SK-N-DZ (cell line): Measurements from ENCODE around the gene REPS1.
"Not testable (repeated sequence)": the region's sequence is repeated elsewhere in the genome, so short reads cannot be mapped to it uniquely, and the experiment has no call there.

ENCODE experiments used
- DNase-seq: peaks from one replicate; pipeline ENCODE4 v3.0.0-alpha.2; 2015; ENCODE audit warnings: low spot score

REPS1 gene

DNA sequence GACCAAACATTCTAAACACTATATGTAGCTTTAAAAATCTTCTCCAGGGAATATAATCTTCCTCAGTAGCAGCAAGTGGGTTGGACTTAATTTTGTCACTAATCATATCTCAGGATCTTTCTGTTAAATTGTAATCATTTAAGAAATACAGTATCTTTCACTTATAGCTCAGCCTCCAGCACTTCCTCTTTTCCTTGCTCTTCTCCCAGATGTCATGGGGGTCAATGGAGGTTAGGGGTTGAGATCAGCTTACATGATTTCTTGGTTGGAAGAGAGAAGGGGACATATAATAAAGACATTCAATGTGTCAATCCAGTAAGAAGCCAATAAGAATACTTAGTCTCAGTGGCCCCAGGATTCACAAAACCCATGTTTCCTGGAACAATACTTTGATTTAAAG lies 15.7 kb upstream of the REPS1 start:
- DNase-seq = no peak

GRCh38 chr6:138999949-139000725 lies 12.1 kb upstream of the REPS1 start:
- peak; percentile 45 for DNase-seq

DNA sequence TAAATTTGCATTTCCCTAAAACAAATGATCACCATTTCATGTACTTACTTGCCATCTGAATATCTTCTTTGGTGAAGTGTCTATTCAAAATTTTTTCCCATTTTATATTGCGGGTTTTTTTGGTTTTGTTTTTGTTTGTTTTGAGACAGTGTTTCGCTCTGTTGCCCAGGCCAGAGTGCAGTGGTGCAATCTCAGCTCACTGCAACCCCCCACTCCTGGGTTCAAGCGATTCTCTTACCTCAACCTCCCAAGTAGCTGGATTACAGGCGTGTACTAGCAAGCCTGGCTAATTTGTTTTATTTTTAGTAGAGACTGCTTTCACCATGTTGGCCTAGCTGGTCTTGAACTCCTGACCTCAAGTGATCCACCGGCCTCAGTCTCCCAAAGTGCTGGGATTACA lies 9.1 kb upstream of the REPS1 start:
- DNase-seq = no peak

DNA sequence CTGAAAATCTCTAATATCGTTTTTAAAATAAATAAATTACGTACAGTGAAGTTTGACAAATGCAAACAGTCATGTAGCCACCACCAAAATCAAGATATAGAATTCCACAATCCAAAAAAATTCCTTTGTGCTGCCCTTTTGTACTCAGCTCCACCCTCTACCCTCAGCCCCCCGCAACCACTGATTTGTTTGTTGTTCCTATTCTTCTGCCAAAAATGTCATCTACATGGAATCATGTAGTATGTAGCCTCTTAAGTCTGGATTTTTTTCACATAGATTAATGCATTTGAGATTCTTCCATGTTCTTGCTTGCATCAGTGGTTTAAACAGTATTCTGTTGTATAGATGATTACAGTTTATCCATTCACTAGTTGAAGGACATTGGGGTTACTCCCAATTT lies 8.5 kb upstream of the REPS1 start:
- no peak for DNase-seq

DNA sequence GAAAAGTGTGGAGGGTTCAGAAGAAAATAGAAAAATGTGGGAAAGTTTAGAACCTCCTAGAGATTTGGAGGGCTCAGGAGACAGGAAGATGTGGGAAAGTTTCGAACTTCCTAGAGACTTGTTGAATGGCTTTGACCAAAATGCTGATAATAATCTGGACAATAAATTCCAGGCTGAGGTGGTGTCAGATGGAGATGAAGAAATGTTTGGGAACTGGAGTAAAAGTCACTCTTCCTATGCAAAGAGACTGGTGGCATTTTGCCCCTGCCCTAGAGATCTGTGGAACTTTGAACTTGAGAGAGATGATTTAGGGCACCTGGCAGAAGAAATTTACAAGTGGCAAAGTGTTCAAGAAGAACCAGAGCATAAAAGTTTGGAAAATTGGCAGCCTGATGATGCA lies 5.4 kb upstream of the REPS1 start:
- DNase-seq = not testable (repeated sequence)

DNA sequence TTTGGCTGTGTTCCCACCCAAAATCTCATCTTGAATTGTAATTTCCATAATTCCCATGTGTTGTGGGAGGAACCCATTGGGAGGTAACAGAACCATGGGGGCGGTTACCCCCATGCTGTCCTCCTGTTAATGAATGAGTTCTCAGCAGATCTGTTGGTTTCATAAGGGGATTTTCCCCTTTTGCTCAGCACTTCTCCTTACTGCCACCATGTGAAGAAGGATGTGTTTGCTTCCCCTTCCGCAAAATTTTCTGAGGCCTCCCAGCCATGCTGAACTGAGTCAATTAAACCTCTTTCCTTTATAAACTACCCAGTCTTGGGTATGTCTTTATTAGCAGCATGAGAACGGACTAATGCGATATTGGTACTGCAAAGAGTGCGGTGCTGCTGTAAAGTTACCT lies 4.9 kb upstream of the REPS1 start:
- not testable (repeated sequence) for DNase-seq

DNA sequence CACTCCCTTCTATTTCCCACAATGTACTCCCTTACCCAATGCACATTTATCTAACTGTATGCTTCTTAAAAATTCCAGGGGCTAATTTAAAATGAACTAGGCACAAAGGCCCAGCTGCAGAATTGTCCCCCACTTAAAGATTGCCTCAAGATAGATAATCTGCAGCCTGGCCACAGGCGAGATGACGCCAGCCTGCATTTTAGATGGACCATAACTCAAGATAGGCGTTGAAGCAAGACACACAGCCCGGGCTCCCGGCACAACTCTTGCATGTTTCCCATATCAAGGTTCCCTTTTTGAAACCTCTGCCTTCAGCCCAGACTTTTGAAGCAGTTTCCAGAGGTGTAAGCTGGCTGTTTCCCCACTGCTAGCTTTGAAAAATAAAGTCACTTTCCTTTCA lies 3.2 kb upstream of the REPS1 start:
- no peak for DNase-seq

DNA sequence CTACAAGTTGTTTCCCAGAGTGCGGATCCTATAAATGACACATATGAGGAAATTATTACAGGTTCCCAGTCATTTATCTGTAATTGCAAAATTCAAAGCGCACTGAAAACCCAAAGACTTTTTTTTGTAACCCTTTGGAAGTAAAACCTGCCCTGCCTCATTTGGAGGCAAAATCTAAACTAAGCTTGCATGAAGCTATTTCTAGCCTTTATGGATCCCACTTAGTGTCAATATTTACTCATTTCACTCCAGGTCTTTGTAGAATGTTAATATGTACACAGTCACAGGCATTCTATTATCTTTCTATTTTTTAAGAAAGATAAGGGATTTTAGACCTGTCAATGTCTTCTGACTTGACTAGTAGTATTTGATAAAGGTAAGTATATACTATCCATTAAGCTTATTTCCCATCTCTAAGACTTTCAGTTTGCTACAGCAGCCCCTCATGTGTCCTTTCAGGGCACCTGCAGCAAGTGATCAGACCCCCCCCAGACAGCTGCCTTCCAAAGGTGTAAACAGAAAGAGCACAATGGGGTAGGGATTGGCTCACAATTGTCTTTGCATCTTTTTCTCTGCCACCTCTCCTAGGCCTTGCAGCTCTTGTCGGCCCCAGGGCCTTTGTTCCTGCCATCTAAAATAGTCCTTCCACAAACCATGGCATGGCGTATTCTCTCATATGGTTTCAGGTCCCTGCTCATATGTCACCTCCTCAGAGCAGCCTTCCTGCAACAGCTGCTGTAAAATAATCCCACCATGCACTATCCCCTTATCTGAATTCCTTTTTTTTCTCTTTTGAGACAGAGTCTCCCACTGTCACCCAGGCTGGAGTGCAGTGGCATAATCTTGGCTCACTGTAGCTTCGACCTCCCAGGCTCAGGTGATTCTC lies 1.3 kb upstream of the REPS1 start:
- DNase-seq = no peak

DNA sequence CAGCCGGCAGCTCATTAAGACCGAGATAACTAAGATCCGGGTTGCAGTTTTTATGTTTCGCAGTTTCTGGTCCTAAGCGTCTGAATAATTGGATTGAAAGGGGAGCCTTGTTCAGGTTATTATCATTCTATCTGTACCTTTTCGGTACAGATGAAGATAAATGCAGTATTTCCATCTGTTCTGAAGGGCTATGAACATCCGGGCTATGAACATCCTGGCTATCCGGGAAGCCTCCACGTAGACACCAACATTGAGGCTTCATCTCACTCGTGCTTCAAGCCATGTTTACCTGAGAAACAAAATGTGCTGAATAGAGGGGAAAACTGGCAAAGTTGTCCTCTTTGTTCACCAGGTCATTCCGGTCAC lies 399 bp upstream of the REPS1 start:
- DNase-seq = no peak

DNA sequence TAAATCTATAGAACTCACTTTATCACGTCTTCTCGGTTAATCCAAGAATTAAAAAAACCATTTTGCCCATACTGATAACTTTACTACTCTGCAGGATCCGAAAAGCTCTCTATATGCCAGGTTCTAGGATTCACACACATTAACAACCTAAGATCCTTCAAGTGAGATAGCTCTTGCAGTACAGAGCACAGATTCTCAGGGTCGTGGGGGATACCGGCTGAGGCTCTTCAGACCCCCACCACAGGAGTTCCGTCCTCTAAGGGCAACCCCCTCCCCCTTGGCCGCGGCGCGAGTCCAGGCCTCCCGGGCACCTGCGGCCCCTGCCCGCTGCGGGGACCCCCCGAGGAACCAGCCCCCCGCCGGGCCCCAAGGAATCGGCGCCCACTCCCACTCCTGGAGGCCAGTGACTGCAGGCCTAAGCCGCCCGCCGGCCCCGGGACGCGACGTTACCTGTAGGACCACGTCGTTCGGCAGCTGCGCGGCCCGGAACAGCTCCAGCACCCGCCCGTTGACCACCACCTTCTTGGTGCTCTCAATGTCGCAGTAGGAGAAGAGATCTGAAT lies 892 bp downstream of the REPS1 start:
- peak; percentile 19 for DNase-seq

- DNase-seq = no peak
These were observed 1.5 kb downstream of the REPS1 start for GRCh38 chr6:138986578-138986977.

DNA sequence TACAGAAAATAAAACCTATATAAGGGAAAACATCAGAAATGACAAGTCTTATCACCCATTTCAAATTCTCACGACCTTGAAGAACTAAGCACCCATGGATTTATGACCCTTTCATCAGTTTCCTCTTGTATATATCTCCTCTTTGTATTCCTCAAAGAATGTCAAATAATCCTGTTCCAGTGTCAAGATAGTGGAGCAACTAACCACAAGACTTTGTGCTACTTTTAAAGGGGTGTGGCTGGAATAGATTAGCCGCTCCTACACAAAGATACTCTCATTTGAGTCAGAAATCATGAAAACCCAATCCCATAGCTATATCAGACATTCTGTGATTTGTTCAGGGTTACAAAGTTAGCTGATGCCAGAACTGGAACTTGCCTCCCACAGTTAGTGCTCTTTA lies 6.6 kb downstream of the REPS1 start:
- DNase-seq = no peak

- DNase-seq = no peak
These were observed 8.0 kb downstream of the REPS1 start for GRCh38 chr6:138979813-138980668.

DNA sequence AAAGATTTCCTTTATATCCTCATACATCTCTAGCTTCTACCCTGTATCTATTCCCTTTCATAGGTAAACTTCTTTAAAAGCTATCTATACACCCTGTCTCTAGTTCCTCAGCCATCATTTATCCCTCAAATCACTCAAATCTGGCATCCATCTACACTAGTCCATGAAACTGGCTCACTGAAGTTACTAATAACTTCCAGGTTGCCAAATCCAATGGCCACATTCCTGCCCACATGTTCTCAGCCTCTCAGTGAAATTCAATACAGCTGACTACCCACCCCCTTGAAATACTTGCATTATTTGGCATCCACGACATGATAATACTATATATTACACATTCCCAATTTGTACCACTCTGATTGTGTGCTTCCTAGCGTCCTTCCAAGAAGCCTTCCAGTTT lies 8.7 kb downstream of the REPS1 start:
- DNase-seq = no peak

DNA sequence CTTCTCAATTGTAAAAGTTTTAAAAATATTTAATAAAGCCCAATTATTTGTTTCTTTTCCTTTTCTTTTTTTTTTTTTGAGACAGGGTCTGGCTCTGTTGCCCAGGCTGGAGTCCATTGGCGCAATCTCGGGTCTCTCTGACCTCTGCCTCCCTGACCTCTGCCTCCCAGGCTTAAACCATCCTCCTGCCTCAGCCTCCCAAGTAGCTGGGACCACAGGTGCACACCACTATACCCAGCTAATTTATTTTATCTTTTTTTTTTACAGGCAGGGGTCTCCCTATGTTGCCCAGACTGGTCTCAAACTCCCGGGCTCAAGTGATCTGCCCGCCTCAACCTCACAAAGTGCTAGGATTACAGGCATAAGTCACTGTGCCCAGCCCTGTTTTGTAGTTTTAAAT lies 9.8 kb downstream of the REPS1 start:
- no peak for DNase-seq

- no peak for DNase-seq
These were observed 10.3 kb downstream of the REPS1 start for GRCh38 chr6:138977646-138978167.

GRCh38 chr6:138977242-138977641 lies 10.8 kb downstream of the REPS1 start:
- no peak for DNase-seq

DNA sequence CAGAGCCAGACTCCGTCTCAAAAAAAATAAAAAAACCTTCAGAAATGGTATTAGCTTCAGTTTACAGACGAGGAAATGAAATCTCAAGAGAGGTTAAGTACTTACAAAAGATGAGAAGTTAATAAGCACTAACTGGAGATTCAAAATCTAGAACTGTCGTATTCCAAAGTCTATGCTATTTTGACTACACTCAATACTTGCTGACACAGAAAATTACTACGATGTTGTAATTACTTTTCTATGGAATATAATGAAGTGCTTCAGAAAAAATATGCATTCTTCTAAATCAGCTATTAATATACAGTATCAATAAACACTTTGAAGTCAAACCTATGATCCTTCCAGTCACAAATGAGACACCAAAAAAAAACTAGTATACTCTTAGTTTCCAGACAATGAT lies 12.2 kb downstream of the REPS1 start:
- no peak for DNase-seq

DNA sequence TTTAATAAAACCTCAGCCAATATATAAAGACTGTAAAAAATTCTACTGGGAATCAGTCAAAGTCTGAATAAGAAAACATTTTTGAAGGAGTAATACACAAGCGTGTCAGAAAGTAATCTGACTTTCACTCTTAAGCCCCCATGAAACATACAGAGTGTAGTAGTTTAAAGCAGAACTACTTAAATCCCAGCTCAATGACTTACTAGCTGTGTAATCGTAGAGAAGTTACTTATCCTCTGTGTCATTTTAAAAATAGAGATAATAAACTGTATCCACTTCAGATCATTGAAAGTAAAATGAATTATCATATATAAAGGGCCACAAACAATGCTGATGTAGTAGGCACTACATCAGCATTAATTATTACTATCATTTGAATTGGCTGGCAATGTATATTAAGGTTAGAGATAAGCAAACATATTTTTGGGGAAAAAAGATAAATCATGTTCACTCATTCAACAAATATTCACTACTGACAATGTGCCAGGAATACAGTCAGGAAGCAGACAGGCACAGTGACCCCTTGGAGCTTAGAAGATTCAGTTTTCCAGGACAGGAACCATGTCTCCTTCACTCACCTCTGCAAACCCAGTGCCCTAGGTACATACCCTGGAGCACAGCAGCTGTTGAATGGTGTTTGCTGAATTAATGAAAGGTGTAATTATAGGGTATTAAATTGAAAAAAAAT lies 14.4 kb downstream of the REPS1 start:
- no peak for DNase-seq

- DNase-seq = peak; percentile 93
These were observed 15.8 kb downstream of the REPS1 start for GRCh38 chr6:138972226-138972665.

DNA sequence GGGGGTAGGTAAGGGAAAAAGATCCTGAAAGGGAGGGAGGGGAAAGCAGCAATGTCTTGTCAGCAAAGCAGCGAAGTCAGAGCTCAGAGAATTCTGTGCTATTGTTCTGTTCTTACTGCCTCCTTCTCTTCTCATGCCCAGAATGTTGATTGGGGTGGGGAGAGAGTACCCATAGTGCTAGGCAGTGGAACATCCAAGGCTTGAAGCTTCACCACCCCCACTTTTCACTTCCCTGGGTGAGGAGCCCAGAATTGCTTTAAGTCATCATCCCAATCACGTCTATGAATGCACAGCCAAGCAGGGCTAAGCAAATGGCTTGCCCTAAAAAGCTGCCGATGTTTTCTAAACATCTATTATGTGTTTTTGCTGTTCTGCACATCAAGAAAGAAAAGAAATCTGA lies 16.5 kb downstream of the REPS1 start:
- no peak for DNase-seq
